ENCODE measurements around the gene NDUFB1.

DNA sequence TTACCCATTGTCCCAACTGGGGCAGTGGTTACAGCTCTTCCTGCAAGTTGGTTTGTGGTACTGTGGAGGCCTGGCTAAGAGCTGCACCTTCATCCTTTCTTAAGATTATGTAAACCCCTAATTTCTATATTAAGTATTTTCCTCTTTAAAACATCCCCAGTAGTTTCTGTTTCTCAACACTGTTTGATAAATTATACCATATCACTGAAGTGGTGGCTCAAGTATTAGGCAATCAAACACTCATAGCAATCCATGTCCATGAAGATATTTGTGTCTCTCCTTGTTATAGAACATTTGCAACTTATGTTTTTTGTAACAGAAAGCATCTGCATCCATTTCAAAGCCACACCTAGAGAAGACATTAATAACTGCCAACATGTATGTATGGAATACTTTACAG lies 47.0 kb downstream of the NDUFB1 start:
- TF ChIP-seq POLR2AphosphoS5 (IDR thresholded peaks at IDR 0.05; ENCODE audit: low read depth, low read length): no peak
- TF ChIP-seq TAF1 (IDR thresholded peaks at IDR 0.05; ENCODE audit: borderline replicate concordance, insufficient read depth, low read length): no peak

Measured in PFSK-1 (cell line).